HG03378 (cell line): ENCODE results near the gene WNT3A.

Experiments used
- ATAC-seq: cut with Tn5 transposase; IDR thresholded peaks from one replicate; pipeline ENCODE4 v1.9.1; 2021; ENCODE audit warnings: mild to moderate bottlenecking, moderate library complexity; ENCODE audit not compliant: unreplicated experiment

Gene WNT3A

GRCh38 chr1:228066891-228067654, 60.3 kb downstream of the WNT3A start:
- ATAC-seq, result no peak

DNA sequence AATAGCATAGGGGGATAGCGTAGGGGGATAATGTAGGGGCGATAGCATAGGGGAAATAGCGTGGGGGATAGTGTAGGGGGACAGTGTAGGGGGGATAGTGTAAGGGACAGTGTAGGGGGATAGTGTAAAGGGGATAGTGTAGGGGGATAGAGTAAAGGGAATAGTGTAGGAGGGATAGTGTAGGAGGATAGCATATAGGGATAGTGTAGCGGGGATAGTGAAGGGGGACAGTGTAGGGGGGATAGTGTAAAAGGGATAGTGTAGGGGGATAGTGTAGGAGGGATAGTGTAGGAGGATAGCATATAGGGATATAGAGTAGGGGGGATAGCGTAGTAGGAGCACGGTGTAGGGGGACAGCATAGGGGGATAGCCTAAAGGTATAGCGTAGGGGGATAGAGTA, 61.6 kb downstream of the WNT3A start:
- no peak for ATAC-seq

DNA sequence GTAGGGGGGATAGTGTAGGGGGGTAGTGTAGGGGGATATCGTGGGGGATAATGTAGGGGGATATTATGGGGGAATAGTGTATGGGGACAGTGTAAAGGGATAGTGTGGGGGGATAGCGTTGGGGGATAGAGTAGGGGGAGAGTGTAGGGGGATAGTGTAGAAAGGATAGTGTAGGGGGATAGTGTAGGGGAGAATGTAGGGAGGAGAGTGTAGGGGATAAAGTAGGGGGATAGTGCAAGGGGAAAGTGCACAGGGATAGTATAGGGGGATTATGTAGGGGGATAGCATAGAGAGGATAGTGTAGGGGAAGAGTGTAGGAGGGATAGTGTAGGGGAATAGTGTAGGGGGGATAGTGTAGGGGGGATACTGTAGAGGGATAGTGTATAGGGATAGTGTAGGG, 63.4 kb downstream of the WNT3A start:
- ATAC-seq, result no peak

- ATAC-seq, result no peak
Measured at GRCh38 chr1:228070851-228071250, 64.1 kb downstream of the WNT3A start.

DNA sequence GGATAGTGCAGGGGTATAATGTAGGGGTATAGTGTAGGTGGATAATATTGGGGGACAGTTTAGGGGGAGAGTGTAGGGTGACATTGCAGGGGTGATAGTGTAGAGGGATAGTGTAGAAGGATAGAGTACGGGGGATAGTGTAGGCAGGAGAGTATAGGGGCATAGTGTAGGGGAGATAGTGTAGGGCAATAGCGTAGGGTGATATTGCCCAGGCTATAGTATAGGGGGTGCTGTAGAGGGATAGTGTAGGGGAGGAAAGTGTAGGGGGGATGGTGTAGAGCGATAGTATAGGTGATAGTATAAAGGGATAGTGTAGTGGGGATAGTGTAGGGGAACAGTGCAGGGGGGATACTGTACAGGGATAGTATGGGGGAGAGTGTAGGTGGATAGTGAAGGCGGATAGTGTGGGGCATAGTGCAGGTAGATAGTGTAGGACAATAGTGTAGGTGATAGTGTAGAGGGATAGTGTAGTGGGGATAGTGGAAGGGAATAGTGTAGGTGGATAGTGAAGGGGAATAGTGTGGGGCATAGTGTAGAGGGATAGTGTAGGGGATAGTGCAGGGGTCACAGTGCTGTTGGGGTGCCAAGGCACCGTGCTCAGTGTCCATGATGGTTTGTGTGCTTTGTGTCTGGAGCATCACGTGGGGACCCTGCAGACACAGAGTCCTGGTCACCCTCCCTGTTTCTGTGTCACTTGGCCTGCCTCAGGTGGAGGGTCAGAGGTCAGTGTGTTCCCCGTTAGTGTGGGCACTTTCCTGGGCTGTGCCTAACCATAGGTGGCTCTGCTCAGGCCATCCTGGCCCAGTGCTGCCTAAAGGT, 65.2 kb downstream of the WNT3A start:
- no peak for ATAC-seq

GRCh38 chr1:228072658-228073043, 65.9 kb downstream of the WNT3A start:
- ATAC-seq, result no peak

GRCh38 chr1:228073061-228073856, 66.5 kb downstream of the WNT3A start:
- no peak for ATAC-seq

GRCh38 chr1:228073857-228074545, 67.2 kb downstream of the WNT3A start:
- ATAC-seq, result no peak

GRCh38 chr1:228074954-228075730, 68.3 kb downstream of the WNT3A start:
- no peak for ATAC-seq

DNA sequence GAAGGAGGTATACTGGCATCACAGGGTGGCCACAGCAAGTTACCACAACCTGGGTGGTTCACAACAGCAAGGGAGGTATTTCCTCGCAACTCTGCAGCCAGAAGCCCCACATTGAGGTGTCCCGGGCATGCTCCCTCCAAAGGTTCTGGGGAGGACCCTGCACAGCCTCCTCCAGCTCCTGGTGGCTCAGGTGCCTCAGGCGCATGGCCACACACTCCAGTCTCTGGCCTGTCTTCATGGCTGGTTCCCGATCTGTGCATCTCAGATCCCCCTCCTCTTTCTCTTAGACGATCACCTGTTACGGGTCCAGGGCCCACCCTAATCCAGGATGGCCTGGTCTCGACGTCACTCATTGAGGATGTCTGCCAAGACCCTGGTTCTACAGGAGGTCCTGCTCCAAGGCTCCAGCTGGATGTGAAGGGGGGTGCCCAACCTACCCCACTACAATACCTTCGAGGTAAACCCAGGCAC, 69.0 kb downstream of the WNT3A start:
- no peak for ATAC-seq

GRCh38 chr1:228076796-228077430, 70.1 kb downstream of the WNT3A start:
- ATAC-seq, result no peak

DNA sequence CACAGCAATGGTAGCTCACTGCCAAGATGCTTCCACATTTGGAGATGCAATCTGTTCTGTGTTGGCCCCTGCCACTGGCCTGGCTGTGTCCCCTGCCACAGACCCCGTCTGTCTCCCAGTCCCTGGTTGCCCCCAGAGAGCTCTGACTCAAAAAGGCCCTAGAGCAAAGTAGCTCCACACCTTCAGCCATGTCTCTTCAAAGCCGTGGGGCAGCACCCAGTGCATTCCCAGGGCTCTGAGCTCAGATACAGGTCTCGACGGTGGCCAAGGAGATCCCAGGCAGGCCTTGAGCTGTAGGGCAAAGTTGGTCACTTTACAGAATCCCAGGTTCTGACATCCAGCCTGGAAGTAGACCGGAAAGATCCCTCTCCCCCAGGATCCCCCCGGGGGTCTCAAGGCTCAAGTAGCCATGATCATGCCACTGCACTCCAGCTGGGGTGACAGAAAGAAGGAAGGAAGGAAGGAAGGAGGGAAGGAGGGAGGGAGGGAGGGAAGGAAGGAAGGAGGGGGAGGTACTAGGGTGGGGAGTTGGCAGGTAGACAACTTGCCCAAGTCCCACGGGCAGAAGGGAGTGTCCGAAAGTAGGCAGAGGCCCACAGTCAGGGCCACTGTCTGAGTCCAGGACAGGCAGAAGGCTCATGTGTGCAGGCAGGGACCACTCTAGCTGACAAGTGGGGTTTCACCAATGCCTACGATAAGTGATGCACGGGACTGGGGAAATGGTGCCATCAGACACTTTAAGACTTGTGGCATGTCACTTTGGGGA, 71.0 kb downstream of the WNT3A start:
- no peak for ATAC-seq

DNA sequence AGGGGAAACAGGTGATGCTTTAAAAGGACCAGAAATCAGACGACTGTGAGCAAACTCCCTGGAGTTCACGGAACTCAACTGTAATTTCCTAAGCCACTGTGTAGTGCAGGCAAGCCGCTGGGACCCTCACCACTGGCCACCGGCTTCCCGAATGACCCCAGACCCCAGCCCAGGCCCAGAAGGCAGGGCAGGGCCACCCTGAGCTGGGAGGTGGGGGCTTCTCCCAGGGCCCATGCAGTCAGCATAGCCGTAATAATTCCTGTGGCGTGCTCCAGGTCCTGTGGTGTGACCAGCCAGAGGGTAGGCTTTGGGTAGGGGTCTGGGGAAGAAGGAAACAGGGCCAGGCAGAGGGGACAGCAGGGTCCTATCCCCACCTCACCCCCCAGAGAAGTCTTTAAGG, 72.2 kb downstream of the WNT3A start:
- ATAC-seq, result no peak

- ATAC-seq, result no peak
Measured at GRCh38 chr1:228079601-228080263, 72.9 kb downstream of the WNT3A start.

DNA sequence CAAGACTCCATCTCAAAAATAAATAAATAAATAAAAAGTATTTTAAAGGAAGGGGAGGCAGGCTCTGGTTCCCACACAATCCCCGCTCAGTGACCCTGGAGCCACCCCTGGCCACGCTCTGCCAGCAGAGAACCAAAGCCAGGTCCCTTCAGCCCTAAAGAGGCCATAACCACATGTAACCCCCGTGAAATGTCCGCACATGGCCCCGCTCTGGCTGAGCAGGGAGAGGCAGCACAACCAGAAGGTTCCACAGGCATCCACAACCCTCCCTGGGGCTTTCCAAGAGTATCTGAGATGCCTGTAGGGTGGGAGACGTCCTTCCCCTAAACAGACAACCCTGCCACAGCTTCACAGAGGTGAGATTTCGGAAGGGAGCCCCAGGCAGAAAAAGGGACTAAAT, 74.3 kb downstream of the WNT3A start:
- ATAC-seq, result no peak

DNA sequence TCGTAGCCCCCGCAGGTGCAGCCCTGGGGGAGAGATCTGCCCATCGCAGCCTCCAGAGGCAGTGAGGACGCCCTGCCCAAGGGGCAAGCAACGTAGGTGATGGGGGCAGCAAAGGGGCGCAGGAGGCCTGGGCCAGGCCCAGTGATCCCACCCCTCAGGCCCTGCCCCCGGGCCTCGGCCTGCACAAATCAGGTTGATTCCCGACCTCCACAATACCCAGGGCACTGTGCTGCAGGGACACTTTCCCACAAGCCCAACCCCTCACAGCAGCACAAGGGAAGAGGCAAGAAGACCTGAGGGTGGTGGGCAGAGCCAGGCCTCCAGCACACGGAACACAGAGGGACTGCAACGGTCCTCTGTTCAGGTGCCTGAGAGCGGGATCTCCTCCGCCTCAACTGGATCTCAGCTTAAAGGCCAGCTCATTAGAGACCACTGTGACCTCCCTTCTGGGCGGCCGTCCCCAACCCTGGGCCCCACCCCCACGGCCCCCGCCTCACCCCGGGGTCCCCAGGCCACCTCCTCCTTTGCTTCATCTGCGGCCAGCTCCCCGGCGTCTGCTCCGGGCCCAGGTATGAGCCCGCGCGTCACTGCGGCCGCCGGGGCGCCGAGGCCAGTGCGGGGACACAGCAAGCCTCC, 74.9 kb downstream of the WNT3A start:
- peak; percentile 4 for ATAC-seq

GRCh38 chr1:228082214-228082917, 75.6 kb downstream of the WNT3A start, which contains the start of gene ARF1:
ARF1 (plus strand) TSS chr1:228082708; CDS start chr1:228097115, 14,407 bp downstream.
- peak; percentile 65 for ATAC-seq
